SK-N-SH (cell line): ENCODE data around the gene KIF18A. TPM values are rescaled to one million over a fixed set of nuclear protein-coding genes. Genes with fewer than 3 reads are reported as not detected.

Experiments used
- CTCF ChIA-PET: fragments of 300-600, 350-600 bp; formaldehyde crosslinking; extraction: SDS; loops from one replicate; lab custom pipeline; 2021; lab: Yijun Ruan, JAX
- POLR2A ChIA-PET: fragments of 350-600 bp; sonication (Branson Sonifier 250); formaldehyde crosslinking; extraction: SDS; loops from one replicate; lab custom pipeline; 2020; ENCODE audit warnings: antibody characterized with exemption, inconsistent platforms; lab: Yijun Ruan, JAX
- DNase-seq: peaks from one replicate; pipeline ENCODE4 v3.0.0; 2012
- H2AFZ ChIP-seq: fragments of 200-600 bp; sonication (generic); 2 replicates; pipeline ENCODE4 v1.8.1; 2016; ENCODE audit warnings: antibody characterized with exemption, mild to moderate bottlenecking, low read depth
- H3F3A ChIP-seq: fragments of 200-600 bp; sonication (generic); replicated peaks from 2 replicates; pipeline ENCODE3; 2016; ENCODE audit warnings: antibody characterized with exemption, mild to moderate bottlenecking; ENCODE audit not compliant: insufficient read depth
- H3K27ac ChIP-seq, 2 experiments: fragments of 200-500 bp in 1 of 2; fragments of 200-600 bp in 1 of 2; sonication (Bioruptor generic) in 1 of 2; sonication (generic), shearing (Covaris generic) in 1 of 2; 2 replicates each; pipeline versions ENCODE4 v1.5.1 to v1.6.1; 2014 to 2016; ENCODE audit warnings: low read depth in 2 of 2, inconsistent platforms in 1 of 2, low read length in 1 of 2, mild to moderate bottlenecking in 1 of 2, mixed read lengths in 1 of 2
- H3K27me3 ChIP-seq: fragments of 200-600 bp; sonication (generic), shearing (Covaris generic); 2 replicates; pipeline ENCODE4 v1.6.1; 2016; ENCODE audit warnings: mixed run types; ENCODE audit not compliant: insufficient read depth
- H3K36me3 ChIP-seq, 2 experiments: fragments of 200-500 bp in 1 of 2; fragments of 200-600 bp in 1 of 2; sonication (Bioruptor generic) in 1 of 2; sonication (generic) in 1 of 2; replicated peaks in 1 of 2; 2 replicates each; pipeline versions ENCODE3 to v1.5.1; 2014 to 2016; ENCODE audit warnings: low read length in 1 of 2, mild to moderate bottlenecking in 1 of 2; ENCODE audit not compliant: insufficient read depth in 2 of 2, control insufficient read depth in 1 of 2
- H3K4me1 ChIP-seq, 2 experiments: fragments of 200-500 bp in 1 of 2; fragments of 200-600 bp in 1 of 2; sonication (Bioruptor generic) in 1 of 2; sonication (generic), shearing (Covaris generic) in 1 of 2; 2 replicates each; pipeline versions ENCODE4 v1.5.1 to v1.6.1; 2014 to 2016; ENCODE audit warnings: low read depth in 1 of 2, low read length in 1 of 2, mixed run types in 1 of 2; ENCODE audit not compliant: insufficient read depth in 2 of 2, control insufficient read depth in 1 of 2
- H3K4me2 ChIP-seq: fragments of 200-600 bp; sonication (generic), shearing (Covaris generic); 2 replicates; pipeline ENCODE4 v1.6.1; 2017; ENCODE audit warnings: mixed run types
- H3K4me3 ChIP-seq, 2 experiments: fragments of 200-500 bp in 1 of 2; fragments of 200-600 bp in 1 of 2; sonication (Bioruptor generic) in 1 of 2; sonication (generic), shearing (Covaris generic) in 1 of 2; 2 replicates each; pipeline versions ENCODE4 v1.5.1 to v1.8.1; 2014 to 2016; ENCODE audit warnings: low read depth in 2 of 2, inconsistent platforms in 1 of 2, low read length in 1 of 2, mild to moderate bottlenecking in 1 of 2, mixed read lengths in 1 of 2, moderate library complexity in 1 of 2
- H3K79me2 ChIP-seq: fragments of 200-600 bp; sonication (generic); 2 replicates; pipeline ENCODE4 v1.8.1; 2017; ENCODE audit warnings: mild to moderate bottlenecking; ENCODE audit not compliant: insufficient read depth
- H3K9ac ChIP-seq: fragments of 200-600 bp; sonication (generic); 2 replicates; pipeline ENCODE4 v1.6.1; 2017; ENCODE audit warnings: mixed run types
- H3K9me2 ChIP-seq: fragments of 200-600 bp; sonication (generic); 2 replicates; pipeline ENCODE4 v1.6.1; 2017; ENCODE audit warnings: mixed run types
- H3K9me3 ChIP-seq: fragments of 200-600 bp; sonication (generic); 2 replicates; pipeline ENCODE4 v1.6.1; 2017; ENCODE audit warnings: mixed run types, mild to moderate bottlenecking, moderate library complexity
- H4K20me1 ChIP-seq: fragments of 200-600 bp; sonication (generic); 2 replicates; pipeline ENCODE4 v1.6.1; 2017; ENCODE audit warnings: mild to moderate bottlenecking, mixed run types; ENCODE audit not compliant: insufficient read depth
- CTCF ChIP-seq: fragments of 200-600 bp; sonication (generic); IDR thresholded peaks from 2 replicates; pipeline ENCODE4 v1.6.1; 2017; ENCODE audit warnings: antibody characterized with exemption, mild to moderate bottlenecking, moderate library complexity
- EP300 ChIP-seq, 2 experiments: IDR thresholded peaks; 2 replicates each; pipeline versions ENCODE4 v1.4.0 to v1.6.1; 2012; ENCODE audit warnings: borderline replicate concordance in 1 of 2, low read depth in 1 of 2, low read length in 1 of 2
- FOSL2 ChIP-seq: IDR thresholded peaks from 2 replicates; pipeline ENCODE4 v1.4.0; 2012; ENCODE audit warnings: low read depth, mild to moderate bottlenecking, moderate library complexity, borderline replicate concordance
- FOXM1 ChIP-seq: IDR thresholded peaks from 2 replicates; pipeline ENCODE4 v1.4.0; 2012; ENCODE audit warnings: low read depth, mild to moderate bottlenecking
- GABPA ChIP-seq: IDR thresholded peaks from 2 replicates; pipeline ENCODE4 v1.4.0; 2012; ENCODE audit warnings: low read depth, mild to moderate bottlenecking
- GATA2 ChIP-seq: sonication (generic); formaldehyde crosslinking; IDR thresholded peaks from 2 replicates; pipeline ENCODE4 v1.5.0; 2020; ENCODE audit warnings: mild to moderate bottlenecking, missing genetic modification reagents
- JUND ChIP-seq: IDR thresholded peaks from 2 replicates; pipeline ENCODE4 v1.4.0; 2012
- MEF2A ChIP-seq: IDR thresholded peaks from 2 replicates; pipeline ENCODE4 v1.4.0; 2012; ENCODE audit warnings: low read depth, borderline replicate concordance
- NFIC ChIP-seq: IDR thresholded peaks from 2 replicates; pipeline ENCODE4 v1.4.0; 2012; ENCODE audit warnings: borderline replicate concordance
- NRF1 ChIP-seq: IDR thresholded peaks from 2 replicates; pipeline ENCODE4 v1.6.1; 2012; ENCODE audit warnings: low read depth, mild to moderate bottlenecking, low read length
- POLR2AphosphoS5 ChIP-seq: IDR thresholded peaks from 2 replicates; pipeline ENCODE4 v1.6.1; 2012; ENCODE audit warnings: low read depth, low read length
- RAD21 ChIP-seq: IDR thresholded peaks from 2 replicates; pipeline ENCODE4 v1.6.1; 2012; ENCODE audit warnings: mild to moderate bottlenecking, low read length
- REST ChIP-seq: IDR thresholded peaks from 2 replicates; pipeline ENCODE4 v1.6.1; 2012; ENCODE audit warnings: mild to moderate bottlenecking, low read depth, low read length, moderate library complexity
- RFX5 ChIP-seq: IDR thresholded peaks from 2 replicates; pipeline ENCODE4 v1.6.1; 2012; ENCODE audit warnings: mild to moderate bottlenecking, improper control_type of control experiment, low read length
- SMC3 ChIP-seq: IDR thresholded peaks from 2 replicates; pipeline ENCODE4 v1.6.1; 2012; ENCODE audit warnings: low read depth, low read length, improper control_type of control experiment
- TEAD4 ChIP-seq: IDR thresholded peaks from 2 replicates; pipeline ENCODE4 v1.4.0; 2012; ENCODE audit warnings: mild to moderate bottlenecking, borderline replicate concordance; ENCODE audit not compliant: insufficient read depth
- USF1 ChIP-seq: IDR thresholded peaks from 2 replicates; pipeline ENCODE4 v1.4.0; 2012; ENCODE audit warnings: low read depth, borderline replicate concordance
- USF2 ChIP-seq: fragments of 150-350 bp; IDR thresholded peaks from 2 replicates; pipeline ENCODE4 v1.6.1; 2017; ENCODE audit warnings: antibody characterized with exemption, low read length, low read depth, borderline replicate concordance
- WGBS: methylation state at CpG from one replicate; pipeline ENCODE4 v1.1.6; 2017; ENCODE audit warnings: low lambda C conversion rate; 5-methylcytosine and 5-hydroxymethylcytosine counted together
- polyA plus RNA-seq, 3 experiments: library from polyadenylated mRNA; depleted of rRNA; stranded (reverse); fragments of >200 nt; gene quantifications; 2 replicates each; pipeline ENCODE4 v1.2.3, GENCODE V29; 2012
- TF ChIP-seq, protein P1 (sequence below): IDR thresholded peaks from 2 replicates; pipeline ENCODE4; 2012

The KIF18A gene
- polyA plus RNA-seq, 1 of the 3 experiments (the other 2 are of a cell fraction) = 3.8 TPM

GRCh38 chr11:28083118-28083517 lies 24.8 kb downstream of the KIF18A start:
- no peak overlapping the region for H3K4me2 ChIP-seq
- no peak overlapping the region for H3K27ac ChIP-seq
- no peaks in the 10 kb centered on the region for H3K9me2 ChIP-seq
- H3K4me3 ChIP-seq = no peak overlapping the region
- 100% methylated on average over 1 of the region's 1 CpG for WGBS
- peaks cover 32% of the 10 kb centered on the region for H3F3A ChIP-seq
- peaks cover 15% of the 10 kb centered on the region; the same call in 1 of the 2 replicates for H3K79me2 ChIP-seq
- H3K4me1 ChIP-seq = peaks cover 0 to 13% of the 10 kb centered on the region in 2 experiments; a peak in 1 of 4 replicates
- CTCF ChIA-PET = interaction anchor here (1.2 kb wide), 1 partner anchor 384 kb away, joined by 4 read pairs; no protein-coding TSS in a partner anchor
- POLR2A ChIA-PET = no interaction called here
- H3K36me3 ChIP-seq = peaks cover 21 to 73% of the 10 kb centered on the region in 2 experiments
- no peaks in the 10 kb centered on the region for H4K20me1 ChIP-seq
- TF ChIP-seq POLR2AphosphoS5 = no peak
- TF ChIP-seq CTCF = no peak
- no peak for TF ChIP-seq GABPA
- no peak for TF ChIP-seq USF2
- no peak for TF ChIP-seq MEF2A
- no peak for TF ChIP-seq JUND
- TF ChIP-seq RFX5 = no peak
- no peak for TF ChIP-seq SMC3
- no peak for TF ChIP-seq FOXM1
- no peak for TF ChIP-seq NFIC
- no peak for TF ChIP-seq TEAD4
- no peak overlapping the region for H3K9ac ChIP-seq
- no peak overlapping the region for H2AFZ ChIP-seq
- H3K27me3 ChIP-seq = no peaks in the 10 kb centered on the region
- no peak for DNase-seq
- H3K9me3 ChIP-seq = no peaks in the 10 kb centered on the region; the same call in 1 of the 2 replicates

DNA sequence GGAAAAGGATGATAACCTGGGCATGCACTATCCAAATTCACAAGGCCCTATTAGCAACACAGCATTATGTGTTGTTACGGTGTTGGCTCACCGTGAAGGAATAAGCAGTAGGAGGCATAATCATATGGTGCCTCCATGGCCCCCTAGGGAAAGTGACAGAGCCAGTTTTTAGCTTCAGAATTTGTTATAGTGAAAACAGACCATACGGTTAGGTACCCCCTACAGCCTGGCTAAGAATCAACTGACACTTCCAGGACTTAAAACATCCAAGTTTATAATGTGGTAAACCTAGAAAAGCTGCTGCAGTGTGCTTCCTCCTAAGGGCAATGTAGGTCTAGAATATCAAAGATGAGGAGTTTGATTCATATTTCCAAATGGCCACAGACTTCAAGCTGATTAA lies 30.4 kb downstream of the KIF18A start:
- Histone ChIP-seq H3K36me3 (peaks cover 29 to 49% of the 10 kb centered on the region in 2 experiments), H3K4me2 (no peak overlapping the region), H2AFZ (no peak overlapping the region), H3K4me3 (no peak overlapping the region), H3K9me2 (no peaks in the 10 kb centered on the region), H3K4me1 (peaks cover 0 to 14% of the 10 kb centered on the region in 2 experiments; a peak in 3 of 4 replicates), H3K9me3 (no peaks in the 10 kb centered on the region), H3K79me2 (no peaks in the 10 kb centered on the region), H3K9ac (no peak overlapping the region), H3K27me3 (no peaks in the 10 kb centered on the region), H3K27ac (no peak overlapping the region), H3F3A (peaks cover 7% of the 10 kb centered on the region), H4K20me1 (no peaks in the 10 kb centered on the region)
- ChIA-PET CTCF (interaction anchor here (0.8 kb wide), 1 partner anchor 379 kb away, joined by 3 read pairs; no protein-coding TSS in a partner anchor), POLR2A (no interaction called here)
- 90% methylated on average over 3 of the region's 3 CpGs for WGBS
- no peak for DNase-seq
- TF ChIP-seq GABPA (no peak), FOSL2 (no peak), RAD21 (no peak), TEAD4 (no peak), EP300 (IDR thresholded peaks at IDR 0.05; ENCODE audit: borderline replicate concordance in 1 of 2, low read depth in 1 of 2, low read length in 1 of 2) (no peak), USF2 (no peak), REST (no peak), NRF1 (no peak), GATA2 (CRISPR knock-in tag) (no peak), SMC3 (no peak), USF1 (no peak)
- TF ChIP-seq, protein P1, sequence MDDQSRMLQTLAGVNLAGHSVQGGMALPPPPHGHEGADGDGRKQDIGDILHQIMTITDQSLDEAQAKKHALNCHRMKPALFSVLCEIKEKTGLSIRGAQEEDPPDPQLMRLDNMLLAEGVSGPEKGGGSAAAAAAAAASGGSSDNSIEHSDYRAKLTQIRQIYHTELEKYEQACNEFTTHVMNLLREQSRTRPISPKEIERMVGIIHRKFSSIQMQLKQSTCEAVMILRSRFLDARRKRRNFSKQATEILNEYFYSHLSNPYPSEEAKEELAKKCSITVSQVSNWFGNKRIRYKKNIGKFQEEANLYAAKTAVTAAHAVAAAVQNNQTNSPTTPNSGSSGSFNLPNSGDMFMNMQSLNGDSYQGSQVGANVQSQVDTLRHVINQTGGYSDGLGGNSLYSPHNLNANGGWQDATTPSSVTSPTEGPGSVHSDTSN = no peak
